Activated T-helper 17 cell treated with anti-CD3 and anti-CD28 coated beads, Interleukin-2, amount 50 U/mL, for 72 hours (primary cell): ENCODE results near the gene GAK. TPM values are rescaled to one million over a fixed set of nuclear protein-coding genes. Genes with fewer than 3 reads are reported as not detected.
"Not testable (repeated sequence)": the region's sequence is repeated elsewhere in the genome, so short reads cannot be mapped to it uniquely, and the experiment has no call there.

ENCODE experiments used
- ATAC-seq: fragments of 150-1000 bp; cut with Tn5 transposase; replicated peaks from 2 replicates; pipeline ENCODE4 v1.10.0; 2021; ENCODE audit warnings: mild to moderate bottlenecking, moderate library complexity
- H3K27ac Mint-ChIP-seq: one replicate; pipeline ENCODE4 v1.8.0; 2022; ENCODE audit warnings: mixed read lengths
- H3K27me3 Mint-ChIP-seq: one replicate; pipeline ENCODE4 v1.8.0; 2022; ENCODE audit warnings: mixed read lengths
- H3K36me3 Mint-ChIP-seq: one replicate; pipeline ENCODE4 v1.8.0; 2022; ENCODE audit warnings: low read depth, mild to moderate bottlenecking, mixed read lengths
- H3K4me1 Mint-ChIP-seq: one replicate; pipeline ENCODE4 v1.8.0; 2022; ENCODE audit warnings: mixed read lengths
- H3K4me3 Mint-ChIP-seq: one replicate; pipeline ENCODE4 v1.8.0; 2022; ENCODE audit warnings: mild to moderate bottlenecking, mixed read lengths
- H3K9me3 Mint-ChIP-seq: one replicate; pipeline ENCODE4 v1.8.0; 2022; ENCODE audit warnings: mixed read lengths
- total RNA-seq, 2 donors: library from RNA; stranded (reverse); gene quantifications; one replicate each; pipeline ENCODE4 v1.2.3, GENCODE V29; 2022

The GAK gene
- total RNA-seq, 2 donors from 2014 or later: 108 to 129 TPM

DNA sequence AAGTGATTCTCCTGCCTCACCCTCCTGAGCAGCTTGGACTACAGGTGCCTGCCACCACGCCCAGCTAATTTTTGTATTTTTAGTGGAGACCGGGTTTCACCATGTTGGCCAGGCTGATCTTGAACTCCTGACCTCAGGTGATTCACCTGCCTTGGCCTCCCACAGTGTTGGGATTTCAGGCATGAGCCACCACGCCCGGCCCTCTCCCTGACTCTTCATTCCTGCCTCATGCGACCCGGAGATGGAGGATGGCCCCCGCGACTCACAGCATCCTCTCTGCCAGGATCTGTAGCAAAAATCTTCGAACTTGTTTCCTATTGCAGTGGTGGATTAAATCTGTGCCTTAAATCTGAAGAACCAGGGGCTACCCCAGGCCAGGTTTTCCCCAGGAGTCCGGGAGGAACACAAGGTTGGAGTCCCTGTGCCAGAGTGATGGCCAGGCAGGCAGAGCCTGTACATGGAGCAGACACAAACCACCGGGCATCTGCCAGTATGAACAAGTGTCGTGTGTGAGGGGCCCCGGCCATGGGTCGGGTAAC lies 117.7 kb downstream of the GAK start:
- Mint-ChIP-seq H3K4me1 (no peaks in the 10 kb centered on the region), H3K4me3 (no peak overlapping the region), H3K27ac (no peak overlapping the region), H3K36me3 (no peaks in the 10 kb centered on the region), H3K27me3 (peaks cover 31% of the 10 kb centered on the region), H3K9me3 (no peaks in the 10 kb centered on the region)
- no peak for ATAC-seq

DNA sequence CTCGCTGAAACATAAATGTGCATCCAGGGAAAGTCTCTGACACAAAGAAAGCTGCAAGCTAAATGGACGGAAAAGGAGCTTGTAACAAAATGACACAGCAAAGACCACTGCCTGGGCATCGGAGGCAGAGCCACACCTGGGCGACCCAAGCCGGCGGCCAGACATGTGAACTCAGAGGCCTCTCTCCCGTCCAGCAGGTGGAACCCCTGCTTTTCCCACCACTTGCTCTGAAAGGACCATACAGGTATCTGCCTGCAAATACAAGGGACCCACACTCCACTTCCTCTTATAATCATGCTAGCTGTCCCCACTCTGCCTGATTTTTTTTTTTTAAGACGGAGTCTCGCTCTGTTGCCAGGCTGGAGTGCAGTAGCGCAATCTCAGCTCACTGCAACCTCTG lies 118.2 kb downstream of the GAK start:
- H3K4me1 Mint-ChIP-seq: no peaks in the 10 kb centered on the region

DNA sequence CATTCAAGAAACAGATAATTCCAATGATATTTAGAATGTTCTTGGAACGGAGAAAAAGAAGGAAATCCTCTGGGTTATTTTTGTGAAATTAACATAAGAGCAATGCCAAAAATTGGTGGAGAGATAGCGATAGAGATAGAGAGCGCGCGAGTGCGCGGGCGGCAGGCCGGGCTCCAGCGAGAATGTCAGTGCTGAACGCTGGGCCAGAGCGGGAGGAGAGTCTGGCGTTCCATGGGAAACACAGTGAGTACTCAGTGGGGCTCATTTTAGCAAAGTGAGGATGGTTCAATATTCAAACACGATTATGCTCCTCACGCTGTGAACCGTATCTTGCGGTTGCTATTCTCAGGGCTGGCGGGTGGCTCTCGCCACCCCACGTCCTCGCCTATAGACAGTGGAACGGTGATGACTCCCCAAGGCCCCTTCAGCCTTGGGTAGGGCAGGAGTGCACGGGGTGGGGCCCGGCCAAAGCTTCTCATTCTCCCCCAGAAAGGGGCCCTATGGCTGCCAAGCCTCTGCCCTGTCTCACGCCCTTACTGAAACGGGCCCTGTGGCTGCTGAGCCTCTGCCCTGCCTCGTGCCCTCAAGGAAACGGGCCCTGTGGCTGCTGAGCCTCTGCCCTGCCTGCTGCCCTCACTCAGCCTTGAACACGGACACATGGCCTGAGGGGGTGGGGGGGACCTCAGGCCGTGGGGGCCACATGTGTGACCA lies 123.1 kb downstream of the GAK start:
- no peaks in the 10 kb centered on the region for H3K9me3 Mint-ChIP-seq
- no peak overlapping the region for H3K27ac Mint-ChIP-seq
- H3K27me3 Mint-ChIP-seq: peaks cover 18% of the 10 kb centered on the region
- H3K4me1 Mint-ChIP-seq: no peaks in the 10 kb centered on the region
- H3K4me3 Mint-ChIP-seq: no peak overlapping the region
- no peaks in the 10 kb centered on the region for H3K36me3 Mint-ChIP-seq
- ATAC-seq: no peak

More for the DNA sequence above, 118.2 kb downstream of the GAK start:
- no peaks in the 10 kb centered on the region for H3K36me3 Mint-ChIP-seq
- H3K27me3 Mint-ChIP-seq: peaks cover 31% of the 10 kb centered on the region
- no peak overlapping the region for H3K4me3 Mint-ChIP-seq
- no peaks in the 10 kb centered on the region for H3K9me3 Mint-ChIP-seq
- no peak overlapping the region for H3K27ac Mint-ChIP-seq
- ATAC-seq: no peak

DNA sequence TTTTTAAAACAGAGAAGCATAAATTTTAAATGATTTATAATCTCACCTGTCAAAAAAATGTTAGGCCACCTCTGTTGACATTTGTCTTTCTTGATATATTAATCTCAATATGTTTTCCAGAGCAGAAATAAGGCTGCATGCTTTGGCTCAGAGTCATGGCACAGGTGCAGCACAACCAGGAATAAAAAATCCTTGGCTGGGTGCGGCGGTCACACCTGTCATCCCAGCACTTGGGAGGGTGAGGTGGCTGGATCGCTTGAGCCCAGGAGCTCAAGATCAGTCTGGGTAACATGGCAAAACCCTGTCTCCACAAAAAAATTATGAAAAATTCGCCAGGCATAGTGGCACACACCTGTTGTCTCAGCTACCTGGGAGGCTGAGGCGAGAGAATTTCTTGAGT lies 124.3 kb downstream of the GAK start:
- Mint-ChIP-seq H3K4me3 (no peak overlapping the region), H3K27ac (no peak overlapping the region), H3K27me3 (peaks cover 13% of the 10 kb centered on the region), H3K9me3 (no peaks in the 10 kb centered on the region), H3K36me3 (no peaks in the 10 kb centered on the region), H3K4me1 (no peaks in the 10 kb centered on the region)
- no peak for ATAC-seq

DNA sequence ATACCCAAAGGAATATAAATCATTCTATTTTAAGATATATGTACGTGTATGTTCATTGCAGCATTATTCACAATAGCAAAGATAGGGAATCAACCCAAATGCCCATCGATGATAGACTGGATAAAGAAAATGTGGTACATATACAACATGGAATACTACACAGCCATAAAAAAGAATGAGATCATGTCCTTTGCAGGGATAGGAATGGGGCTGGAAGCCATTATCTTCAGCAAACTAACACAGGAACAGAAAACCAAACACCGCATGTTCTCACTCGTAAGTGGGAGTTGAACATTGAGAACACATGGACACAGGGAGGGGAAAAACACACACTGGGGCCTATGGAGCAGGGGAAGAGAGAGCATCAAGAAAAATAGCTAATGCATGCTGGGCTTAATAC lies 125.1 kb downstream of the GAK start:
- not testable (repeated sequence) for H3K9me3 Mint-ChIP-seq, H3K4me1 Mint-ChIP-seq, H3K4me3 Mint-ChIP-seq, H3K36me3 Mint-ChIP-seq, ATAC-seq, H3K27me3 Mint-ChIP-seq, H3K27ac Mint-ChIP-seq

DNA sequence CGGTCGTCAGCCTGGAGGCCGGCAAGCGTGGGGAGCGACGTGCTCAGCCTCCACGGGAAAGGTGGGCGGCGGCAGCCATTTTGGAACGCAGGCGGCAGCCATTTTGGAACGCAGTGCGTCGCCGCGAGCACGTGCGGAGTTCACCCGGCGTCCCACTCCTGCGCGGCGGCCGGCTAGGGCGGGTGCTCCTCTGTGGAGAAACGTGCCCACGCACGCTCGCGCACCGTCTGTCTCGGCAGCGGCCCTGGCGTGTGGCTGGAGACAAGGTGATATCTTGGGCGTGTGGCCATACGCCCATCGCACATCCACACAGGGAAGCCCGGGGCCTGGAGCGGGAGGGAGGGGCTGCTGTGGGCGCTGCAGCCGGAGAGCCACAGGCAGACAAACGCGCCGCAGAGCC lies 127.3 kb downstream of the GAK start:
- Mint-ChIP-seq H3K9me3 (no peaks in the 10 kb centered on the region), H3K27me3 (peaks cover 3% of the 10 kb centered on the region), H3K4me1 (no peaks in the 10 kb centered on the region), H3K36me3 (no peaks in the 10 kb centered on the region), H3K27ac (no peak overlapping the region), H3K4me3 (no peak overlapping the region)
- no peak for ATAC-seq

DNA sequence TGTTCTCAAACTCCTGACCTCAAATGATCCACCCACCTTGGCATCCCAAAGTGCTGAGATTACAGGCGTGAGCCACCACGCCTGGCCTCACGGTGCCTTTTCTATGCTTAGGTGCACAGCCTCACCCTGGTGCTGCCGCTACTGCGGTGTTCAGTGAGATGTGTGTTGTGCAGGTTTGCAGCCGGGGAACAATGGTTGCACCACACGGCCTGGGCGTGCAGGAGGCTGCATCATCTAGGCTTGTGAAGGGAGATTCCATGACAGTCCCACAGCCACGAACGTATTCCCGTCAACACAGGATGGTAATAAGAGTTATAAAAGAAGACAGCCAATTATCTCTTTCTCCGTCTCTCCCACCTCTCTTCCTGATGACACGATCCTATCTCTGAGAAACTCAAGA lies 128.2 kb downstream of the GAK start:
- Mint-ChIP-seq H3K9me3 (no peaks in the 10 kb centered on the region), H3K4me1 (peaks cover 5% of the 10 kb centered on the region), H3K4me3 (no peak overlapping the region), H3K27ac (no peak overlapping the region), H3K36me3 (no peaks in the 10 kb centered on the region), H3K27me3 (peaks cover 3% of the 10 kb centered on the region)
- no peak for ATAC-seq

DNA sequence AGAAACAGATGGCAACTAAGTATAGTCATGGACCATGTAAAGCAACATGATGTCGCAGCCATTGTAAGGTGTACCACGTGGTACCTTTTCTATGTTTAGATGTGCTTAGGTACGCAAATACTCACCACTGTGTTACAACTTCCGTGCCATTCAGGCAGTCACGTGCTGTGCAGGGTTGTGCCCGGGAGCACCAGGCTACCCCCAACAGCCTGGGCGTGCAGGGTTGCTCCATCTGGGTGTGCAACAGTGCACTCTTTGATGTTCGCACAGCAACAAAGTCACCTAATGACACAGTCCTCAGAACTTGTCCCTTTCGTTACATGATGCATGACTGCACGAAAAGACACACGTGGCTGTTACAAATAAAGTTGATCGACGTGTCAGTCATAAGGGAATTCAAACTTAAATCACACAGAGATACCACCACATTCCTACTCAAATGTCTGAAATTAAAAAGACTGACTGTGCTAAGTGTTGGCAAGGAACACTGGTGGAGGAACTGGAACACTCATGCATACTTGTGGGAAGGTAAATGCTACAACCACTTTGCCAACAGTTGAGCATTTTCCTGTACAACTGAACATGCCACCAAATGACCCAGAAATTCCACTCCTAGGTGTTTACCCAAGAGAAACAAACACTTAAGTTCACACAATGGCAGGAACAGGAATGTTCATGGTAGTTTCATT lies 130.5 kb downstream of the GAK start:
- no peak for ATAC-seq
- Mint-ChIP-seq H3K27ac (no peak overlapping the region), H3K4me3 (no peak overlapping the region), H3K27me3 (no peaks in the 10 kb centered on the region), H3K36me3 (no peaks in the 10 kb centered on the region), H3K9me3 (no peaks in the 10 kb centered on the region), H3K4me1 (peaks cover 7% of the 10 kb centered on the region)

Other genes with a start within 250 kb of the GAK start
- gene SLC49A3, start 243.2 kb downstream of the GAK start, total RNA-seq: 1 to 10 TPM in 1 of 2 donors, under 1 TPM in 1; 0.61 to 1.4 TPM
- 10 to 100 TPM; 34.4 to 35.3 TPM for gene PCGF3, start 226.5 kb downstream of the GAK start, total RNA-seq
- 1 to 10 TPM in 1 of 2 donors, under 1 TPM in 1; 0.50 to 3.6 TPM for gene CPLX1, start 106.2 kb downstream of the GAK start, total RNA-seq
- gene TMEM175, start 144 bp upstream of the GAK start, total RNA-seq: 1 to 10 TPM; 6.5 to 10.0 TPM
- gene DGKQ, start 41.3 kb upstream of the GAK start, total RNA-seq: 1 to 10 TPM; 4.8 to 9.0 TPM
- gene IDUA, start 54.7 kb upstream of the GAK start, total RNA-seq: 10 to 100 TPM; 14.9 to 16.4 TPM
- under 1 TPM in 1 of 2 donors, not detected in 1; 0.37 TPM for gene SLC26A1, start 61.1 kb upstream of the GAK start, total RNA-seq
- gene FGFRL1, start 79.3 kb upstream of the GAK start, total RNA-seq: 10 to 100 TPM; 12.0 to 16.7 TPM
- gene RNF212, start 181.2 kb upstream of the GAK start, total RNA-seq: 1 to 10 TPM; 1.3 to 3.7 TPM
- 10 to 100 TPM; 17.3 to 18.7 TPM for gene SPON2, start 240.3 kb upstream of the GAK start, total RNA-seq